ENCODE data around the gene BORA. TPM values are rescaled to one million over a fixed set of nuclear protein-coding genes. Genes with fewer than 3 reads are reported as not detected.
"Not testable (repeated sequence)": the region's sequence is repeated elsewhere in the genome, so short reads cannot be mapped to it uniquely, and the experiment has no call there.

Gene BORA
- total RNA-seq (2014; rRNA removed; shearing (Covaris generic)): 12.8 and 16.1 TPM in 2 replicates

- H3K36me3 ChIP-seq: peaks cover 51% of the 10 kb centered on the region
- DNase-seq (ENCODE audit: low read depth in 1 of 2, low spot score in 2 of 2): peak; percentile 95 to 96
- peaks cover 11% of the 10 kb centered on the region for H3K4me1 ChIP-seq (replicated peaks)
- peak within 1 kb of the TSS; percentile 62 for H3K27ac ChIP-seq
- peak within 1 kb of the TSS; percentile 83 for H3K4me3 ChIP-seq
- no peaks in the 10 kb centered on the region for H3K27me3 ChIP-seq (replicated peaks)
- no peaks in the 10 kb centered on the region for H3K9me3 ChIP-seq (replicated peaks)
Measured at GRCh38 chr13:72727417-72728289, at the start of gene BORA, which contains the start of gene MZT1. Gene BORA (plus strand): TSS chr13:72727923. CDS start chr13:72728941, 1,018 bp downstream. Gene MZT1 (minus strand): TSS chr13:72727629. CDS start chr13:72727602, 27 bp downstream.

DNA sequence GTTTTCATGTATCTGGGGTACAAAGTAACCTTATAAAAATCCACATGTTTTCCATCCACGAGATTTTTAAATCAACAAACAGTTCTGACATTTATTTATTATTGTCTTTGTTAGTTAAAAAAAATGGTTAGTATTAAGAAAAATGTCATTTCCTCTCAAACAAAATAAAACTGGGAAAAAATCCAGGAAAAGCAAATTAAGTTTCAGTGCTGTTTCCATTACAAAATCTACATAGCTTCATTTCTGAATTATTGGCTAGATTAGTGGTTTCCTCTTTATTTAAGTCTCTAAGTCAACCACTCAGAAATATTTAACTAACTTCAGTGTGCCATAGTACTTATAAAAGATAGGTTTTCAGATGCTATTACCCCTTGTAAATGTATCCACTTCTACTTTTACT lies 49.4 kb upstream of the BORA start:
- no peak for DNase-seq (ENCODE audit: low read depth in 1 of 2, low spot score in 2 of 2)
- Histone ChIP-seq H3K4me1 (replicated peaks) (no peaks in the 10 kb centered on the region), H3K4me3 (no peak overlapping the region), H3K9me3 (replicated peaks) (no peaks in the 10 kb centered on the region), H3K27ac (no peak overlapping the region), H3K36me3 (no peaks in the 10 kb centered on the region), H3K27me3 (replicated peaks) (no peaks in the 10 kb centered on the region)

DNA sequence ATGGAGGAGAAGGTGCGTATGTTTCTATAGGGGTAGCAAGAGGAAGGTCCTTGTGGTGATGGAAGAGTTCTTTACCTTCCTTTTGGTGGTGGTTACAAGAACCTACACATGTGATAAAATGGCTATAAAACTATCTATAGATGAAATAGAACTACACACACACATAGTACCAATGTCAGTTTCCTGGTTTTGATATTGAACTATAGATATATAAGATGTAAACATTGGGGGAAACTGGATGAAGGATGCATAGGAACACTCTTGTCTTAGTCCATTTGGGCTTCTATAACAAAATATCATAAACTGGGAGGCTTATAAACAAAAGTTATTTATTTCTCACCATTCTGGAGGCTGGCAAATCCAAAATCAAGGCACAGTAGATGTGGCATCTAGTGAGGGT lies 47.4 kb upstream of the BORA start:
- Histone ChIP-seq H3K27ac (no peak overlapping the region), H3K4me1 (replicated peaks) (no peaks in the 10 kb centered on the region), H3K36me3 (no peaks in the 10 kb centered on the region), H3K9me3 (replicated peaks) (no peaks in the 10 kb centered on the region), H3K4me3 (no peak overlapping the region), H3K27me3 (replicated peaks) (no peaks in the 10 kb centered on the region)
- DNase-seq (ENCODE audit: low read depth in 1 of 2, low spot score in 2 of 2): no peak

- no peak overlapping the region for H3K4me3 ChIP-seq
- H3K36me3 ChIP-seq: no peaks in the 10 kb centered on the region
- no peaks in the 10 kb centered on the region for H3K27me3 ChIP-seq (replicated peaks)
- no peak for DNase-seq (ENCODE audit: low read depth in 1 of 2, low spot score in 2 of 2)
- H3K27ac ChIP-seq: no peak overlapping the region
- H3K9me3 ChIP-seq (replicated peaks): no peaks in the 10 kb centered on the region
- H3K4me1 ChIP-seq (replicated peaks): no peaks in the 10 kb centered on the region
Measured at GRCh38 chr13:72686766-72687165, 41.0 kb upstream of the BORA start.

GRCh38 chr13:72689181-72689696 lies 38.5 kb upstream of the BORA start:
- H3K27me3 ChIP-seq (replicated peaks): no peaks in the 10 kb centered on the region

DNA sequence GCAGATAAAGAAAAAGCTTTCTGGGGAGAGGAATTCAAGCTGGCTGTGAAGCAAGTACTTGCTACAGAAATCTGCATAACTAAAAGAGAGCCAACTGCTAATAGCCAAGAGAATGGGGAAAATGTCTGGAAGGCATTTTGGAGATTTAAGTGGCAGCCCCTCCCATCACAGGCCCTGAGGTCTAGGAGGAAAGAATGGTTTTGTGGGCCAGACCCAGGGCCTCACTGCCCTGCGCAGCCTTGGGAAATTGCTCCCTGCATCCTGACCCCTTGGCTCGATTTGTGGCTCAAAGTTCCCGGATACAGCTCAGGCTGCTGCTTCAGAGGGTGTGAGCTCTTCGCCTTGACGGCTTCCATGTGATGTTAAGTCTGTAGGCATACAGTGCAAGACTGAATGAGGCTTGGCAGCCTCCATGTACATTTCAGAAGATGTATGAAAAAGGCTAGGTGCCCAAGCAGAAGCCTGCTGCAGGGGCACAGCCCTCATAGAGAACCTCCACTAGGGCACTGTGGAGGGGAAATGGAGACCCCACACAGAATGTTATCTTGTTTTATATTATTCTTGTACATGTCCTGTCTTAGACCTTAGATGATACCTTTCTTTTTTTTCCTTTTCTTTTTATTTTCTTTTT lies 34.7 kb upstream of the BORA start:
- H3K27ac ChIP-seq: no peak overlapping the region
- no peaks in the 10 kb centered on the region for H3K27me3 ChIP-seq (replicated peaks)
- no peak for DNase-seq (ENCODE audit: low read depth in 1 of 2, low spot score in 2 of 2)
- no peaks in the 10 kb centered on the region for H3K36me3 ChIP-seq
- H3K4me3 ChIP-seq: no peak overlapping the region
- no peaks in the 10 kb centered on the region for H3K4me1 ChIP-seq (replicated peaks)
- no peaks in the 10 kb centered on the region for H3K9me3 ChIP-seq (replicated peaks)

More at GRCh38 chr13:72689181-72689696, 38.5 kb upstream of the BORA start:
- H3K4me3 ChIP-seq: no peak overlapping the region
- no peaks in the 10 kb centered on the region for H3K36me3 ChIP-seq
- no peak overlapping the region for H3K27ac ChIP-seq
- DNase-seq (ENCODE audit: low read depth in 1 of 2, low spot score in 2 of 2): no peak
- H3K9me3 ChIP-seq (replicated peaks): no peaks in the 10 kb centered on the region
- no peaks in the 10 kb centered on the region for H3K4me1 ChIP-seq (replicated peaks)

DNA sequence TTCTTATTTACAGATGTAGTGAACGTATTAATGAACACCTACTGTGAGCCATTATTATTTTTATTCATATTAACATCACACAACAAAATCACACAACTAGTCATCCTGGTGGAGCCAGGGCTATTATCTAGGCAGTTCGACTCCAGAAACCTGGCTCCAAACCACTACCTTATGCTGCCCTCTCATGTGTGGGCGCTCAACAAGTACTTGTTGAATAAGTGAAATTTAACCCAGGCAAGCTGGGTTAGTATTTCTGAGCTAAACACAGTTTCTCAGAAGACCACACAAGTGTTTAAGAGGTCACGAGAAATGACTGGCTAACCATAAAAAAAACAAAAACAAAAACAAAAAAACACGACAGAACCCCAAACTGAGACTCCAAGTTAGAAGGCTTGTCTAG lies 33.9 kb upstream of the BORA start:
- H3K36me3 ChIP-seq: no peaks in the 10 kb centered on the region
- no peaks in the 10 kb centered on the region for H3K27me3 ChIP-seq (replicated peaks)
- no peak overlapping the region for H3K4me3 ChIP-seq
- H3K9me3 ChIP-seq (replicated peaks): no peaks in the 10 kb centered on the region
- no peaks in the 10 kb centered on the region for H3K4me1 ChIP-seq (replicated peaks)
- H3K27ac ChIP-seq: no peak overlapping the region
- no peak for DNase-seq (ENCODE audit: low read depth in 1 of 2, low spot score in 2 of 2)

- H3K9me3 ChIP-seq (replicated peaks): no peaks in the 10 kb centered on the region
- no peaks in the 10 kb centered on the region for H3K36me3 ChIP-seq
- H3K27ac ChIP-seq: no peak overlapping the region
- no peaks in the 10 kb centered on the region for H3K27me3 ChIP-seq (replicated peaks)
- no peaks in the 10 kb centered on the region for H3K4me1 ChIP-seq (replicated peaks)
- no peak overlapping the region for H3K4me3 ChIP-seq
- no peak for DNase-seq (ENCODE audit: low read depth in 1 of 2, low spot score in 2 of 2)
Measured at GRCh38 chr13:72694314-72694713, 33.4 kb upstream of the BORA start.

- Histone ChIP-seq H3K36me3 (no peaks in the 10 kb centered on the region), H3K4me1 (replicated peaks) (no peaks in the 10 kb centered on the region), H3K9me3 (replicated peaks) (no peaks in the 10 kb centered on the region), H3K27me3 (replicated peaks) (no peaks in the 10 kb centered on the region), H3K27ac (no peak overlapping the region), H3K4me3 (no peak overlapping the region)
- DNase-seq (ENCODE audit: low read depth in 1 of 2, low spot score in 2 of 2): no peak
Measured at GRCh38 chr13:72696579-72696978, 31.1 kb upstream of the BORA start.

DNA sequence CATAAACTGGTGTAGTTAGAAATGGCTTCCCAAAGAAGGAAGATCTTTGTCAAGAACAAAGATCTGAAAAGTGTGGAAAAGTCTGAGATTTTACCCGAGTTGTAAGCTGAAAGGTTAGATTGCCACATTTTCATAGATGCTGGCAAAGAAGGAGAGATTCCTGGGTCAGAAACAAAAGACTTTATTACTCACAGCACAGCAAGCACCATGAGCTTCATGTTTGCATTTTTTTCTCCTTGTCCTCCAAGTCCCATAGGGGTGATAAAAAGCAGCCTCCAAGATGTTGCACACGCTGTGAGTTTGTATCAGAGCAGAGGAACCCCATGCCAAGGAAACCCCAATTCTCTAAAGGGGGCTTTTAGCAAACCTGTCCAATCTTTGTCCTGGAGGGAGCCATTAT lies 29.6 kb upstream of the BORA start:
- no peak overlapping the region for H3K27ac ChIP-seq
- no peaks in the 10 kb centered on the region for H3K36me3 ChIP-seq
- no peak overlapping the region for H3K4me3 ChIP-seq
- no peak for DNase-seq (ENCODE audit: low read depth in 1 of 2, low spot score in 2 of 2)
- no peaks in the 10 kb centered on the region for H3K4me1 ChIP-seq (replicated peaks)
- H3K9me3 ChIP-seq (replicated peaks): no peaks in the 10 kb centered on the region
- no peaks in the 10 kb centered on the region for H3K27me3 ChIP-seq (replicated peaks)

DNA sequence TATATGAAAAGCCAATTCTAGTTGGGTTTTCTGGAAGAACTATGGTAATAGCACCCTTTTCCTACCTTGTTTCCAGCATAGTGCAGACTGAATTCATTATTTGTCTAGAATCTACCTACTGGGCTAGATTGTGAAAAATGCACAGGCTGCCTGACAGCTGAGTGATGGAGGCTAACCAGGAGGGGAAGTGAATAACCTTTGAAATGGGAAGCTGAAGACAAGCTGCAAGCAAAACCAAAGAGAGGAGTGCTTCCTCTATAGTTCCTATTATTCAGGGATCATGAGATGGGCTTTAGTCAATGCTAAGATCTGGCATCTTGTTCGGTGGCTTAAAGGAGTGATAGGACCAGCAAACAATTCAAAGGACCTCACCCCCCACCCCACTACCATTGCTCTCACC lies 27.2 kb upstream of the BORA start:
- Histone ChIP-seq H3K36me3 (no peaks in the 10 kb centered on the region), H3K27ac (no peak overlapping the region), H3K27me3 (replicated peaks) (no peaks in the 10 kb centered on the region), H3K4me1 (replicated peaks) (no peaks in the 10 kb centered on the region), H3K4me3 (no peak overlapping the region), H3K9me3 (replicated peaks) (no peaks in the 10 kb centered on the region)
- DNase-seq (ENCODE audit: low read depth in 1 of 2, low spot score in 2 of 2): no peak

- H3K36me3 ChIP-seq: peaks cover 62% of the 10 kb centered on the region
- H3K27me3 ChIP-seq (replicated peaks): no peaks in the 10 kb centered on the region
- no peak for DNase-seq (ENCODE audit: low read depth in 1 of 2, low spot score in 2 of 2)
Measured at GRCh38 chr13:72716776-72717175, 10.9 kb upstream of the BORA start.

GRCh38 chr13:72726185-72726584 lies 1.5 kb upstream of the BORA start:
- peak overlapping the region; percentile 83 for H3K4me3 ChIP-seq
- H3K27ac ChIP-seq; H3K9me3 ChIP-seq (replicated peaks); H3K27me3 ChIP-seq (replicated peaks); DNase-seq (ENCODE audit: low read depth in 1 of 2, low spot score in 2 of 2): not testable (repeated sequence)
- peaks cover 11% of the 10 kb centered on the region for H3K4me1 ChIP-seq (replicated peaks)
- peaks cover 46% of the 10 kb centered on the region for H3K36me3 ChIP-seq

More at GRCh38 chr13:72716776-72717175, 10.9 kb upstream of the BORA start:
- Histone ChIP-seq H3K9me3 (replicated peaks) (no peaks in the 10 kb centered on the region), H3K27ac (no peak overlapping the region), H3K4me3 (no peak overlapping the region), H3K4me1 (replicated peaks) (no peaks in the 10 kb centered on the region)
